Osteoblast (primary cell): ENCODE data around the gene SEMG1. TPM values are rescaled to one million over a fixed set of nuclear protein-coding genes. Genes with fewer than 3 reads are reported as not detected.

Experiments
- DNase-seq: peaks from one replicate; pipeline ENCODE4 v3.0.0; 2011; ENCODE audit warnings: low spot score, mixed read lengths; ENCODE audit not compliant: insufficient read length; ENCODE audit errors: missing footprints
- H2AFZ ChIP-seq: 2 replicates; pipeline ENCODE4 v1.6.0; 2011; ENCODE audit warnings: mild to moderate bottlenecking, low read length
- H3K27ac ChIP-seq: 2 replicates; pipeline ENCODE4 v1.5.1; 2011; ENCODE audit warnings: mild to moderate bottlenecking, low read depth, low read length, moderate library complexity
- H3K27me3 ChIP-seq: 2 replicates; pipeline ENCODE4 v1.6.0; 2012; ENCODE audit warnings: mild to moderate bottlenecking, control low read depth, inconsistent platforms, low read length, moderate library complexity; ENCODE audit not compliant: insufficient read depth
- H3K36me3 ChIP-seq: 2 replicates; pipeline ENCODE4 v1.5.1; 2011; ENCODE audit warnings: mild to moderate bottlenecking, low read length, control low read depth, moderate library complexity; ENCODE audit not compliant: insufficient read depth
- H3K4me1 ChIP-seq: 2 replicates; pipeline ENCODE4 v1.5.1; 2011; ENCODE audit warnings: mild to moderate bottlenecking, low read length, control low read depth, moderate library complexity; ENCODE audit not compliant: insufficient read depth
- H3K4me2 ChIP-seq: 2 replicates; pipeline ENCODE4 v1.6.0; 2011; ENCODE audit warnings: mild to moderate bottlenecking, low read length; ENCODE audit not compliant: insufficient read depth
- H3K4me3 ChIP-seq: fragments of 200-600 bp; sonication (generic); 3 replicates; pipeline ENCODE4 v1.5.1; 2012; ENCODE audit warnings: mild to moderate bottlenecking, low read length, inconsistent platforms; ENCODE audit not compliant: insufficient read depth
- H3K79me2 ChIP-seq: 2 replicates; pipeline ENCODE4 v1.6.0; 2012; ENCODE audit warnings: mild to moderate bottlenecking, low read length, control low read depth, inconsistent platforms; ENCODE audit not compliant: insufficient read depth
- H3K9me3 ChIP-seq: 2 replicates; pipeline ENCODE4 v1.5.1; 2011; ENCODE audit warnings: low read depth, low read length, control low read depth
- H4K20me1 ChIP-seq: 2 replicates; pipeline ENCODE4 v1.6.0; 2012; ENCODE audit warnings: mild to moderate bottlenecking, low read length, control low read depth; ENCODE audit not compliant: insufficient read depth
- CTCF ChIP-seq: IDR thresholded peaks from 2 replicates; pipeline ENCODE4 v1.5.1; 2011; ENCODE audit warnings: mild to moderate bottlenecking, low read depth, low read length, moderate library complexity; ENCODE audit errors: extremely low read depth
- total RNA-seq: library from RNA; depleted of rRNA; stranded (reverse); fragments of >200 nt; gene quantifications from 2 replicates; pipeline ENCODE4 v1.2.3, GENCODE V29; 2012

The SEMG1 gene
- total RNA-seq, 1 donor: not detected

- Histone ChIP-seq H3K79me2 (no peaks in the 10 kb centered on the region), H3K4me1 (no peaks in the 10 kb centered on the region)
- DNase-seq: no peak
These were observed 25.2 kb upstream of the SEMG1 start for GRCh38 chr20:45181639-45182038.

DNA sequence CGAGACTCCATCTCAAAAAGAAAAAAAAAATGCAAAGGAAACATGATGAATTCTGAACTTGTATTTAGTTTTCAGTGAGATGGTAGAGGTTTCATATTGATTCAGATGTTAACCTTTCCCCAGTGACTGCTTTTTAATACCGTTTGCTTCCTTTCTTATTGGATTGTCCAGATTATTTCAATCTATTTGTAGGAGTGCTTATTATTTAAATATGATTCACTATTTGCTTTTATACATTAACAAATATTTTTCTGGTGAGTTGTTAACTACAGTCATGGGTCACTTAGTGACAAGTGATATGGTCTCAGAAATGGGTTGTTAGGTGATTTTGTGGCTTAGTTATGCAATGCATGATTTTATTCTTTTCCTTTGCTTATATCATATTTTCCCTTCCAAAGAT, 23.7 kb upstream of the SEMG1 start:
- no peak for DNase-seq
- Histone ChIP-seq H3K9me3 (no peaks in the 10 kb centered on the region), H3K36me3 (no peaks in the 10 kb centered on the region), H3K4me1 (no peaks in the 10 kb centered on the region), H3K4me2 (no peak overlapping the region), H3K27ac (no peak overlapping the region), H3K4me3 (no peak overlapping the region), H4K20me1 (no peaks in the 10 kb centered on the region), H3K27me3 (no peaks in the 10 kb centered on the region), H2AFZ (no peak overlapping the region), H3K79me2 (no peaks in the 10 kb centered on the region)
- TF ChIP-seq CTCF: no peak

More at GRCh38 chr20:45181639-45182038, 25.2 kb upstream of the SEMG1 start:
- Histone ChIP-seq H3K27ac (no peak overlapping the region), H2AFZ (no peak overlapping the region), H3K9me3 (no peaks in the 10 kb centered on the region), H3K4me3 (no peak overlapping the region), H4K20me1 (no peaks in the 10 kb centered on the region), H3K27me3 (peaks cover 10% of the 10 kb centered on the region), H3K36me3 (no peaks in the 10 kb centered on the region), H3K4me2 (no peak overlapping the region)
- no peak for TF ChIP-seq CTCF

DNA sequence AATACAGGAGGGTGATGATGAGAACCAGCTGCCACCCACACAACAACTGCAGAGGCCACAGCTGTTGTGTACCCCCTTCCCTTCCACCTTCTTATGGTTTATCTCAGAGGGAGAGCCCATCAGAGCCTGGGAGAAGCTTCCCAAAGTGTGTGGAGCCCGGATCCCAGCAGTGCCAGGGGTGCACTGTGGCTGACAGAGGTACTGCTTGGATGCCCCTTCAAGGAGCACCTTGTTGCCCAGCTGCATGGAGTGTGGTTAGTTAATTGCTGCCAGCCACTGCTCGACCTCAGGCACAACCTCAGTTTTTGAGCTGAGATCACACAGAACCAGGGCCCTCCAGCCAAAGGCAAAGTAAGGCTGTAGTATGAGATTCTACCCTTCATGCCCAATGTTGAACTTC, 19.1 kb upstream of the SEMG1 start:
- no peaks in the 10 kb centered on the region for H3K79me2 ChIP-seq
- H3K36me3 ChIP-seq: no peaks in the 10 kb centered on the region
- no peak overlapping the region for H3K4me3 ChIP-seq
- no peak for TF ChIP-seq CTCF
- no peak overlapping the region for H3K4me2 ChIP-seq
- H2AFZ ChIP-seq: no peak overlapping the region
- no peaks in the 10 kb centered on the region for H3K4me1 ChIP-seq
- H3K9me3 ChIP-seq: no peaks in the 10 kb centered on the region
- DNase-seq: no peak
- H3K27me3 ChIP-seq: no peaks in the 10 kb centered on the region
- no peak overlapping the region for H3K27ac ChIP-seq
- no peaks in the 10 kb centered on the region for H4K20me1 ChIP-seq

DNA sequence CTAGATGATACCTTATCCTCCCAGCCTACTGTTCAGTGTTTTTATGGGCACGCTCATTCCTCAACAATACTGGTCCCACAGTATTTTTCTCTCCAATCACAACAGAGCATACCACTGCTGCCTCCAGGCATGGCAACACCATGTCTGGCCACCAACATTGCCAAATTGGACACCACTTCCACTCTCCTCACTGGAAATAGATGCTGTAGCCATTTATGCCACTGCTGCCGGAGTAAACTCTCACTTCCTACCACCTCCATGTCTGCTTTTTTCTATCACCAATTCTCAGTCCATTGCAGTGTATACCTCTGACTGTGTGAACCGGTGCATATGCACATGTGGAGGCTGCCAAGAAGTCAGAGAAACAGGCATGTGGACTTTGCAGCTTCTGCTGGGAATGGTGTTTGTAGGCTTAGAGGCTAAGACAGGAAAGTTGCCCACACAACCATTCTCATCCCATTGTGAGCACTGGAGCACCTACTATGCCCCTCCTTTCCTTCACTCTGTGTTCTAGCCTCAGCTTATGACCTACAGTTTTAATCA, 17.7 kb upstream of the SEMG1 start:
- no peak overlapping the region for H3K4me3 ChIP-seq
- no peak overlapping the region for H3K27ac ChIP-seq
- H3K9me3 ChIP-seq: no peaks in the 10 kb centered on the region
- H3K4me2 ChIP-seq: no peak overlapping the region
- H2AFZ ChIP-seq: no peak overlapping the region
- H3K36me3 ChIP-seq: no peaks in the 10 kb centered on the region
- no peaks in the 10 kb centered on the region for H3K79me2 ChIP-seq
- TF ChIP-seq CTCF: no peak
- no peaks in the 10 kb centered on the region for H3K27me3 ChIP-seq
- H4K20me1 ChIP-seq: no peaks in the 10 kb centered on the region
- no peaks in the 10 kb centered on the region for H3K4me1 ChIP-seq
- no peak for DNase-seq
